ENCODE results near the gene CAPN15. TPM values are rescaled to one million over a fixed set of nuclear protein-coding genes. Genes with fewer than 3 reads are reported as not detected.

Gene CAPN15
- total RNA-seq, 1 experiment from 2014 or later: 60.4 TPM

GRCh38 chr16:522320-523096 is 5.0 kb upstream of the CAPN15 start:
- no peak for TF ChIP-seq EZH2phosphoT487 (IDR thresholded peaks at IDR 0.05; ENCODE audit: borderline replicate concordance, low read length)
- TF ChIP-seq CTCF (conservative IDR thresholded peaks at IDR 0.05; ENCODE audit: low read depth, low read length): no peak
- no peak for TF ChIP-seq EZH2 (IDR thresholded peaks at IDR 0.05; ENCODE audit: low read length, unreplicated experiment)
- H3F3A ChIP-seq (ENCODE audit: low read length, unreplicated experiment): no peaks in the 10 kb centered on the region
- no peaks in the 10 kb centered on the region for H3K27me3 ChIP-seq (ENCODE audit: low read length)
- POLR2A ChIA-PET (ENCODE audit: unreplicated experiment): no interaction called here
- H3K9me2 ChIP-seq (replicated peaks; ENCODE audit: low read length): no peaks in the 10 kb centered on the region
- DNase-seq: no peak
- H3K36me3 ChIP-seq (ENCODE audit: low read depth, low read length): no peaks in the 10 kb centered on the region
- H3K4me2 ChIP-seq (ENCODE audit: low read length): no peak overlapping the region
- no TSS peak for BruUV-seq (replicated peaks)
- no peak for ATAC-seq
- no peak overlapping the region for H3K9ac ChIP-seq (ENCODE audit: low read length)
- no peak overlapping the region for H3K27ac ChIP-seq (ENCODE audit: low read length)
- H2AFZ ChIP-seq (ENCODE audit: low read length): no peak overlapping the region
- CTCF ChIA-PET: no interaction called here
- intact Hi-C loops (cut with micrococcal nuclease): loop anchor here (10.0 kb wide), 1 partner anchor 62 kb away; no protein-coding TSS in a partner anchor
- H3K9me3 ChIP-seq (ENCODE audit: low read length): no peaks in the 10 kb centered on the region
- peaks cover 26% of the 10 kb centered on the region for H3K79me2 ChIP-seq (ENCODE audit: low read length)
- peaks cover 19% of the 10 kb centered on the region for H3K4me1 ChIP-seq (ENCODE audit: insufficient read depth, low read length)
- no peaks in the 10 kb centered on the region for H4K20me1 ChIP-seq (ENCODE audit: low read length)
- no peak overlapping the region for H3K4me3 ChIP-seq (ENCODE audit: low read length)

- intact Hi-C loops (cut with micrococcal nuclease): loop anchor here (10.0 kb wide), 1 partner anchor 62 kb away; no protein-coding TSS in a partner anchor
- BruUV-seq (replicated peaks): no TSS peak
- TF ChIP-seq CTCF (conservative IDR thresholded peaks at IDR 0.05; ENCODE audit: low read depth, low read length) (no peak), EZH2 (IDR thresholded peaks at IDR 0.05; ENCODE audit: low read length, unreplicated experiment) (no peak), EZH2phosphoT487 (IDR thresholded peaks at IDR 0.05; ENCODE audit: borderline replicate concordance, low read length) (no peak)
- ATAC-seq (no peak), DNase-seq (no peak)
- H3K27me3 ChIP-seq (ENCODE audit: low read length): no peaks in the 10 kb centered on the region
- no peak overlapping the region for H3K4me3 ChIP-seq (ENCODE audit: low read length)
- H3K9ac ChIP-seq (ENCODE audit: low read length): no peak overlapping the region
- H3K4me2 ChIP-seq (ENCODE audit: low read length): no peak overlapping the region
- peaks cover 19% of the 10 kb centered on the region for H3K4me1 ChIP-seq (ENCODE audit: insufficient read depth, low read length)
- H3K36me3 ChIP-seq (ENCODE audit: low read depth, low read length): no peaks in the 10 kb centered on the region
- POLR2A ChIA-PET (ENCODE audit: unreplicated experiment): no interaction called here
- no peaks in the 10 kb centered on the region for H3F3A ChIP-seq (ENCODE audit: low read length, unreplicated experiment)
- no peaks in the 10 kb centered on the region for H3K9me2 ChIP-seq (replicated peaks; ENCODE audit: low read length)
- H4K20me1 ChIP-seq (ENCODE audit: low read length): no peaks in the 10 kb centered on the region
- no peaks in the 10 kb centered on the region for H3K9me3 ChIP-seq (ENCODE audit: low read length)
- H3K79me2 ChIP-seq (ENCODE audit: low read length): peaks cover 28% of the 10 kb centered on the region
- no peak overlapping the region for H2AFZ ChIP-seq (ENCODE audit: low read length)
- no peak overlapping the region for H3K27ac ChIP-seq (ENCODE audit: low read length)
- CTCF ChIA-PET: no interaction called here
Observed at GRCh38 chr16:523097-523741, 4.3 kb upstream of the CAPN15 start.

Data from PC-3 (cell line).